Vagina (tissue), 2 donors: ENCODE data around the gene FAM135A.

Source experiments
- CTCF ChIP-seq, 3 experiments: fragments of 450-650 bp in 2 of 3; fragments of 200-600 bp in 1 of 3; sonication (generic) in 1 of 3; IDR thresholded peaks; one replicate each; pipeline ENCODE4 v1.5.1; 2017 to 2019; ENCODE audit warnings: antibody characterized with exemption in 3 of 3, mild to moderate bottlenecking in 2 of 3, moderate library complexity in 2 of 3
- POLR2A ChIP-seq, 2 donors: fragments of 450-650 bp; IDR thresholded peaks; one replicate each; pipeline ENCODE4 v1.6.1; 2017; ENCODE audit warnings: antibody characterized with exemption in 2 of 2, mild to moderate bottlenecking in 2 of 2, moderate library complexity in 2 of 2
- POLR2AphosphoS5 ChIP-seq, 2 donors: sonication (generic); formaldehyde crosslinking; IDR thresholded peaks; one replicate each; pipeline ENCODE4 v1.9.0; 2017; ENCODE audit warnings: antibody characterized with exemption in 2 of 2, mild to moderate bottlenecking in 2 of 2, low read depth in 1 of 2; ENCODE audit not compliant: insufficient read depth in 1 of 2

DNA sequence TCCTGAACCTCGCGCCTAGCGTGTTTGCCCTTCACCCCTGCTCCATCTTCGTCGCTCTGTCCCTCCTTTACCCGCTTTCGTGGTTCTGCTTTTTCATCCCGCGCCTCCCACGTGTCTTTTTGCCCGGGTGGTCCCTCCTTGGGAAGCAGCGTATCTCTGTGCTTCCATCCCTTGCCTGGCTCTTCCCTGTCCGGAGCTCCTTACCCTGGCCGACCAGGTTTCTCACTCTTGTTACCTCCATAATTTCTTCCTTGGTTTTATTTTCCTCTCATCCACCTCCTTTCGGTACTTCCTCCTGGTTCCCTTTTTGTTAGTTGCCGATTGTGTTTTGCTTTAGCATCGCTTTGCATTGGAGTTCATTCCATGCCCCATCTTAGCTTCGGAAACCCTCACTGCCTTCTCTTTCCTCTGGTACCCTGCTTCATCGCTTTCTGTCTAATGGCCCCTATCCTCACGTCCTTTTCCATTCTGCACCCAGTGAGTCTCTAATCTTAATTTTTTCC lies 735 bp downstream of the FAM135A start:
- no peak for TF ChIP-seq POLR2A (IDR thresholded peaks at IDR 0.05)
- TF ChIP-seq CTCF (IDR thresholded peaks at IDR 0.05): no peak
- no peak for TF ChIP-seq POLR2AphosphoS5 (IDR thresholded peaks at IDR 0.05; ENCODE audit: insufficient read depth in 1 of 2, low read depth in 1 of 2)
